Left cardiac atrium (tissue), 4 donors: ENCODE measurements around the gene PHKG2. TPM values are rescaled to one million over a fixed set of nuclear protein-coding genes. Genes with fewer than 3 reads are reported as not detected.

Experiments used
- ATAC-seq, 2 donors: fragments of 200-7000 bp; cut with Tn5 transposase; one replicate each; pipeline ENCODE4 v1.9.1; 2020; ENCODE audit warnings: mild to moderate bottlenecking in 2 of 2, moderate library complexity in 2 of 2
- DNase-seq: peaks from one replicate; pipeline ENCODE4 v3.0.0-alpha.2; 2020
- intact Hi-C, 2 donors: fragments of 100-400 bp; cut with DNase I; formaldehyde crosslinking; loops; one replicate each; pipeline versions ENCODE4 v1.14.1 to v1.15.1; 2022 to 2023
- total RNA-seq, 2 donors: library from RNA; stranded (reverse); fragmentation: NEBNext Ultra II Directional; extraction: Animal tissue kit (Norgen Biotek cat#: 25700); gene quantifications; one replicate each; pipeline ENCODE4 v1.2.1, GENCODE V29; 2021
- donor health status: DM: no; HTN: yes; CAD: no.
- donor health status: DM: no; HTN: yes; CAD: no; lungs with severe emphysema.
- donor health status: DM: yes; HTN: yes; CAD: no.
- donor health status: Dilated cardiomyopathy.

The PHKG2 gene
- total RNA-seq, 2 donors from 2014 or later, result 17.8 to 18.6 TPM

GRCh38 chr16:30750201-30750600 lies 2.0 kb downstream of the PHKG2 start:
- DNase-seq, result no peak
- intact Hi-C loops, result no loop called here
- no peak for ATAC-seq

- intact Hi-C loops, result no loop called here
- no peak for DNase-seq
- ATAC-seq, result no peak
Observed at GRCh38 chr16:30750876-30751465, 2.7 kb downstream of the PHKG2 start.

- ATAC-seq (no peak), DNase-seq (no peak)
- intact Hi-C loops, result no loop called here
Observed at GRCh38 chr16:30753596-30753995, 5.4 kb downstream of the PHKG2 start.

- no peak for ATAC-seq
- intact Hi-C loops, result no loop called here
- no peak for DNase-seq
Observed at GRCh38 chr16:30755955-30756780, 7.9 kb downstream of the PHKG2 start.

GRCh38 chr16:30756781-30757100 lies 8.5 kb downstream of the PHKG2 start:
- DNase-seq, result no peak
- intact Hi-C loops, result no loop called here
- ATAC-seq, result no peak

GRCh38 chr16:30757316-30757715 lies 9.1 kb downstream of the PHKG2 start:
- ATAC-seq (no peak), DNase-seq (no peak)
- intact Hi-C loops, result no loop called here

GRCh38 chr16:30758988-30759491 lies 10.8 kb downstream of the PHKG2 start:
- ATAC-seq (no peak), DNase-seq (no peak)
- intact Hi-C loops, result no loop called here

GRCh38 chr16:30760001-30760559 lies 11.9 kb downstream of the PHKG2 start:
- intact Hi-C loops, result no loop called here
- no peak for DNase-seq
- ATAC-seq, result no peak

GRCh38 chr16:30760577-30761426 lies 12.6 kb downstream of the PHKG2 start:
- ATAC-seq (no peak), DNase-seq (no peak)
- intact Hi-C loops, result no loop called here

- intact Hi-C loops, result no loop called here
- DNase-seq, result no peak
- ATAC-seq, result peak; percentile 8 to 52
Observed at GRCh38 chr16:30761427-30761927, 13.3 kb downstream of the PHKG2 start.

- intact Hi-C loops, result no loop called here
- ATAC-seq (peak; percentile 97 to 99), DNase-seq (peak; percentile 96)
Observed at GRCh38 chr16:30761928-30762902, 14.0 kb downstream of the PHKG2 start, which contains the start of the genes CFAP119 and RNF40. Gene CFAP119, minus strand, starts transcription at chr16:30762062. Its CDS starts 314 bp downstream, at chr16:30761748. Gene RNF40, plus strand, starts transcription at chr16:30762322. Its CDS starts 224 bp downstream, at chr16:30762546.

GRCh38 chr16:30762991-30763725 lies 14.9 kb downstream of the PHKG2 start:
- DNase-seq, result no peak
- intact Hi-C loops, result no loop called here
- ATAC-seq, result no peak

GRCh38 chr16:30764086-30764485 lies 15.9 kb downstream of the PHKG2 start:
- intact Hi-C loops, result no loop called here
- DNase-seq, result no peak
- ATAC-seq, result no peak

GRCh38 chr16:30764816-30765465 lies 16.7 kb downstream of the PHKG2 start:
- ATAC-seq, result no peak
- intact Hi-C loops, result no loop called here
- DNase-seq, result no peak

GRCh38 chr16:30766206-30766932 lies 18.1 kb downstream of the PHKG2 start:
- intact Hi-C loops, result no loop called here
- ATAC-seq, result no peak
- no peak for DNase-seq

GRCh38 chr16:30766933-30767284 lies 18.7 kb downstream of the PHKG2 start:
- DNase-seq, result no peak
- intact Hi-C loops, result no loop called here
- ATAC-seq, result peak; percentile 4 to 10
